ENCODE results near the gene ZBTB20. TPM values are rescaled to one million over a fixed set of nuclear protein-coding genes. Genes with fewer than 3 reads are reported as not detected.
A peak's percentile ranks its signal among the peaks of the same experiment; 100 is the strongest.

The ZBTB20 gene
- total RNA-seq, 1 donor from 2014 or later, result 66.4 TPM

DNA sequence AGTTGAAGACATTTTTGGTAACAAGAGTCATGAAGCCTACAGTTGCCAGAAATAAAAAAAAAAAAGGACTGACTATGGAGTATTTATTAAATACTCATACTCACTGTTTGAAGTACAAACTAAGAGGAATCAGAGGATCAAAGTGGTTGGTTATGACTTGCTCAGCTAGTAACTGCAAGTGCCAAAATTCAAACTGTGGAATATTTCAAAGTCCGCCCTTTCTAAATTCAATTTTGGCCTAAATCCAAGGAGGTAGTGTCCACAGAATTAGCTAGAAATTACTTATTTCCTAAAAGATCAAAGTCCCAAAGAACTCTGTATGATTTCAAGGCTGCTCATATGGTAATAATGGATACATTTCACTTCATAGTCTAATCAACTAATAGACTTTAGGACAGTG lies 274.5 kb downstream of the ZBTB20 start:
- H3K27ac ChIP-seq, result no peak overlapping the region
- H3K4me1 ChIP-seq, result peaks cover 28% of the 10 kb centered on the region
- no peak for ATAC-seq
- H3K36me3 ChIP-seq, result no peaks in the 10 kb centered on the region
- H3K27me3 ChIP-seq (ENCODE audit: low read depth), result no peaks in the 10 kb centered on the region
- H3K4me3 ChIP-seq, result no peak overlapping the region
- TF ChIP-seq, protein P1, sequence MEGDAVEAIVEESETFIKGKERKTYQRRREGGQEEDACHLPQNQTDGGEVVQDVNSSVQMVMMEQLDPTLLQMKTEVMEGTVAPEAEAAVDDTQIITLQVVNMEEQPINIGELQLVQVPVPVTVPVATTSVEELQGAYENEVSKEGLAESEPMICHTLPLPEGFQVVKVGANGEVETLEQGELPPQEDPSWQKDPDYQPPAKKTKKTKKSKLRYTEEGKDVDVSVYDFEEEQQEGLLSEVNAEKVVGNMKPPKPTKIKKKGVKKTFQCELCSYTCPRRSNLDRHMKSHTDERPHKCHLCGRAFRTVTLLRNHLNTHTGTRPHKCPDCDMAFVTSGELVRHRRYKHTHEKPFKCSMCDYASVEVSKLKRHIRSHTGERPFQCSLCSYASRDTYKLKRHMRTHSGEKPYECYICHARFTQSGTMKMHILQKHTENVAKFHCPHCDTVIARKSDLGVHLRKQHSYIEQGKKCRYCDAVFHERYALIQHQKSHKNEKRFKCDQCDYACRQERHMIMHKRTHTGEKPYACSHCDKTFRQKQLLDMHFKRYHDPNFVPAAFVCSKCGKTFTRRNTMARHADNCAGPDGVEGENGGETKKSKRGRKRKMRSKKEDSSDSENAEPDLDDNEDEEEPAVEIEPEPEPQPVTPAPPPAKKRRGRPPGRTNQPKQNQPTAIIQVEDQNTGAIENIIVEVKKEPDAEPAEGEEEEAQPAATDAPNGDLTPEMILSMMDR (IDR thresholded peaks at IDR 0.05), result no peak
- DNase-seq, result no peak
- intact Hi-C loops (cut with DNase I), result no loop called here
- H3K9me3 ChIP-seq, result no peaks in the 10 kb centered on the region

DNA sequence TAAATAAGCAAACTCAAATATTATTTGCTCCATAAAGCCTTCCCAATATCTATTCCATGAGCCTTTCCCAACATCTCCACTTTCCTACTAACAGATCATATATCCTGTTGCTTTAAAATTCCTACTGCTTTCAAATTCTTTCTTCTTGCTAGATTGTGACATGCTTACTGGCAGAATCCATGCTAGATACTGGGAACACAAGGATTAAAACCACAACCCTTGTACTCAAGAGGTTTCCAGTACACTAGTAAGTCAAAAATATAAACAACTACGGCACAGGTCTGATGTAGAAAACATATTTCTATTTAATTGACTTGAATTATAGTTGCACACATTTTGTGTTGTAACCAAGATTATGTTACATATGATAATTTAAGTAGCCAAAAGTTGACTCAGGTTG lies 275.0 kb downstream of the ZBTB20 start:
- no peak for DNase-seq
- H3K27me3 ChIP-seq (ENCODE audit: low read depth), result no peaks in the 10 kb centered on the region
- TF ChIP-seq, protein P1 (IDR thresholded peaks at IDR 0.05), result no peak
- intact Hi-C loops (cut with DNase I), result no loop called here
- peaks cover 28% of the 10 kb centered on the region for H3K4me1 ChIP-seq
- H3K9me3 ChIP-seq, result no peaks in the 10 kb centered on the region
- no peaks in the 10 kb centered on the region for H3K36me3 ChIP-seq
- H3K4me3 ChIP-seq, result no peak overlapping the region
- H3K27ac ChIP-seq, result no peak overlapping the region
- ATAC-seq, result peak in 1 of 2 donors; percentile 19

DNA sequence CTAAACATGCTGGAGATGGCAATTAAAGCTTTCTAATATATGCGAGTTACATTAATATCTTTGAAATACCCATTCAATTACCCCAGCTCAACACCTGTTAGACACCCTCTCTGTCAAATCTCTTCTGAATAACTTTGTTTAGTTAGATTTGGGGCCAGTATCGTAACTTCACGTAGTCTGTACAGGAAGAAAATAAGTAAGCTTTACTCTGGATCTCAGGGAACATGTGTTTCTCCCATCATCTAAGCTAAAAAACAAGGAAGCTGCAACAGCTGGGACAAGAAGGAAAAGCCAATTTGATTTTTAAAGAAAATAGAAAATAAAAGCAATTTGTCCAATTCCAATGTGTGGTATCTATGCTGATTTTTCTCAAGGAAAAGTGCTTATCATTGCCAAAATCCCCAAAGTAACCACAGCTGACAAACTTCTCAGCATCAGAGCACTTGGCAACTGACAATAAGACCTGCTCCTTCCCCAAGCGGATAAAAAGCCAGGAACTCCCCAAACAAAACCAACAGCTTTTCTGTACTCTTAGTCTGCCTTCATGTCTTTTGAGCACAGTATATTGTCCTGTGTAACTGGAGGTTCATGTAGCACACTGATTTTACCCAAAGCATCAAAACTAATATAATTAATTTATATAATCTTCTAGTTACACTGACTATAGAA lies 279.1 kb downstream of the ZBTB20 start:
- no peaks in the 10 kb centered on the region for H3K36me3 ChIP-seq
- no peaks in the 10 kb centered on the region for H3K9me3 ChIP-seq
- intact Hi-C loops (cut with DNase I), result no loop called here
- no peak for DNase-seq
- H3K27me3 ChIP-seq (ENCODE audit: low read depth), result no peaks in the 10 kb centered on the region
- TF ChIP-seq, protein P1 (IDR thresholded peaks at IDR 0.05), result no peak
- ATAC-seq, result no peak
- H3K4me1 ChIP-seq, result peaks cover 21% of the 10 kb centered on the region
- no peak overlapping the region for H3K27ac ChIP-seq
- H3K4me3 ChIP-seq, result no peak overlapping the region

DNA sequence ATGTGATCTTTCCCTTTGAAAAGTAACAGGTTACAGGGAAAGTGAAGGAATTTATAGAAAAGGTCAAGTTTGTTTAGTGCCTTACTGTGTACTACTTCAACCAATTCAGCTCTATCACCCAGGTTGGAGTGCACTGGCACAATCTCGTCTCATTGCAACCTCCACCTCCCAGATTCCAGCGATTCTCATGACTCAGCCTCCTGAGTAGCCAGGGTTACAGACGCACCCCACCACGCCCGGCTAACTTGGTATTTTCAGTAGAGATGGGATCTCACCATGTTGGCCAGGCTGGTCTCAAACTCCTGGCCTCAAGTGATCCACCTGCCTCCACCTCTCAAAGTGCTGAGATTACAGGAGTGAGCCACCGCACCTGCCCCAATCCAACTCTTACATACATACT lies 279.7 kb downstream of the ZBTB20 start:
- intact Hi-C loops (cut with DNase I), result no loop called here
- ATAC-seq, result no peak
- TF ChIP-seq, protein P1 (IDR thresholded peaks at IDR 0.05), result no peak
- Histone ChIP-seq H3K36me3 (no peaks in the 10 kb centered on the region), H3K4me3 (no peak overlapping the region), H3K27me3 (ENCODE audit: low read depth) (no peaks in the 10 kb centered on the region), H3K9me3 (no peaks in the 10 kb centered on the region), H3K27ac (no peak overlapping the region), H3K4me1 (peaks cover 22% of the 10 kb centered on the region)
- no peak for DNase-seq

DNA sequence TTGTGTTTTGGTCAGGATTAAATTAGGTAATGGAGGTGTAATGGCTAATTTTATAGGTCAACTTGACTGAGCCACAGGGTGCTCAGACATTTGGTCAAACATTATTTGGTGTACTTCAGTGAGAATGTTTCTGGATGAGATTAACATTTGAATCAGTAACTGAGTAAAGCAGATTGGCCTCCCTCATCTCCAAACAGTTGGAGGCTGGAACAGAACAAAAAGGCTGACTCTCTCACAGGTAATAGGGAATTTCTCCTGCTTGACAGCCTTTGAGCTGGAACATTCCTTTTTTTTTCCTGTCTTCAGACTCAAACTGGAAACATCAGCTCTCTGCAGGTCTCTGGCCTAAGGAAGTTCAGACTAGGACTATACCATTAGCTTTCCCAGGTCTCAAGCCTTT lies 280.7 kb downstream of the ZBTB20 start:
- H3K9me3 ChIP-seq, result no peaks in the 10 kb centered on the region
- H3K27ac ChIP-seq, result no peak overlapping the region
- H3K4me3 ChIP-seq, result no peak overlapping the region
- TF ChIP-seq, protein P1 (IDR thresholded peaks at IDR 0.05), result no peak
- H3K36me3 ChIP-seq, result no peaks in the 10 kb centered on the region
- DNase-seq, result no peak
- no peaks in the 10 kb centered on the region for H3K27me3 ChIP-seq (ENCODE audit: low read depth)
- intact Hi-C loops (cut with DNase I), result no loop called here
- no peak for ATAC-seq
- peaks cover 14% of the 10 kb centered on the region for H3K4me1 ChIP-seq
